HCT116 (cell line): Measurements from ENCODE around the gene SLC24A3. TPM values are rescaled to one million over a fixed set of nuclear protein-coding genes. Genes with fewer than 3 reads are reported as not detected.

Source experiments
- ATAC-seq: fragments of 200-7000 bp; cut with Tn5 transposase; 2 replicates; pipeline ENCODE4 v1.9.1; 2020; ENCODE audit warnings: mild to moderate bottlenecking, moderate library complexity
- BruUV-seq: library from RNA; stranded (reverse); fragments of 400-500 nt; replicated peaks from 2 replicates; lab custom pipeline; 2021; lab: Mats Ljungman, UMichigan
- CTCF ChIA-PET: fragments of 300-600 bp; sonication (Branson Sonifier 250); formaldehyde crosslinking; loops from one replicate; lab custom pipeline; 2021; ENCODE audit warnings: antibody characterized with exemption; lab: Charles Lee
- POLR2A ChIA-PET: fragments of 300-600, 350-600 bp; sonication (Branson Sonifier 250); formaldehyde crosslinking; loops from one replicate; lab custom pipeline; 2021; ENCODE audit warnings: antibody characterized with exemption; lab: Charles Lee
- RAD21 ChIA-PET, 2 experiments: fragments of 300-600 bp; sonication (Branson Sonifier 250); formaldehyde crosslinking; loops; one replicate each; lab custom pipeline; 2023; ENCODE audit warnings: low total read pairs in 2 of 2; ENCODE audit not compliant: uncharacterized antibody in 2 of 2, unreplicated experiment in 2 of 2, low non-redundant PET in 1 of 2; lab: Charles Lee
- DNase-seq: peaks from one replicate; pipeline ENCODE4 v3.0.0-alpha.2; 2010; ENCODE audit warnings: low read depth, low spot score
- H2AFZ ChIP-seq: fragments of 200-600 bp; shearing (Covaris generic), sonication (generic); 2 replicates; pipeline ENCODE4 v1.6.1; 2017; ENCODE audit warnings: low read depth, mixed run types, mixed read lengths, antibody characterized with exemption, low read length; ENCODE audit not compliant: poor library complexity, severe bottlenecking
- H3K27ac ChIP-seq: 2 replicates; pipeline ENCODE4 v1.5.1; 2012; ENCODE audit warnings: low read depth, low read length
- H3K27me3 ChIP-seq: fragments of 200-600 bp; sonication (generic); 2 replicates; pipeline ENCODE4 v1.6.1; 2016; ENCODE audit warnings: mixed run types, low read length, mixed read lengths; ENCODE audit not compliant: insufficient read depth
- H3K36me3 ChIP-seq, 2 experiments: fragments of 200-500 bp in 1 of 2; fragments of 200-600 bp in 1 of 2; sonication (Bioruptor generic) in 1 of 2; sonication (generic) in 1 of 2; 2 replicates each; pipeline versions ENCODE4 v1.5.1 to v1.6.1; 2014 to 2016; ENCODE audit warnings: low read length in 2 of 2, inconsistent platforms in 1 of 2, mixed read lengths in 1 of 2, mixed run types in 1 of 2; ENCODE audit not compliant: insufficient read depth in 2 of 2, control insufficient read depth in 1 of 2
- H3K4me1 ChIP-seq, 2 experiments: fragments of 200-600 bp in 1 of 2; sonication (generic) in 1 of 2; 2 replicates each; pipeline versions ENCODE4 v1.5.1 to v1.6.1; 2012 to 2017; ENCODE audit warnings: low read length in 2 of 2, inconsistent platforms in 1 of 2, mild to moderate bottlenecking in 1 of 2, mixed read lengths in 1 of 2, mixed run types in 1 of 2, moderate library complexity in 1 of 2; ENCODE audit not compliant: insufficient read depth in 2 of 2, control insufficient read depth in 1 of 2
- H3K4me2 ChIP-seq: fragments of 200-600 bp; sonication (generic); 2 replicates; pipeline ENCODE4 v1.6.1; 2017; ENCODE audit warnings: mixed run types, low read length, mixed read lengths
- H3K4me3 ChIP-seq, 2 experiments: fragments of 200-600 bp in 1 of 2; sonication (generic) in 1 of 2; replicated peaks in 1 of 2; 2 replicates each; pipeline ENCODE4 v1.5.1; 2011 to 2016; ENCODE audit warnings: low read length in 2 of 2, control low read depth in 1 of 2, low read depth in 1 of 2, mild to moderate bottlenecking in 1 of 2, mixed read lengths in 1 of 2, mixed run types in 1 of 2
- H3K79me2 ChIP-seq: fragments of 200-600 bp; sonication (generic); 2 replicates; pipeline ENCODE4 v1.6.1; 2017; ENCODE audit warnings: mild to moderate bottlenecking, mixed run types, low read length, moderate library complexity, mixed read lengths; ENCODE audit not compliant: insufficient read depth
- H3K9ac ChIP-seq: fragments of 200-600 bp; sonication (generic); 2 replicates; pipeline ENCODE4 v1.6.1; 2016; ENCODE audit warnings: low read length, mixed read lengths
- H3K9me2 ChIP-seq: fragments of 200-600 bp; sonication (generic), shearing (Covaris generic); 2 replicates; pipeline ENCODE4 v1.6.1; 2017; ENCODE audit warnings: mixed run types, mild to moderate bottlenecking, moderate library complexity; ENCODE audit not compliant: insufficient read depth
- H3K9me3 ChIP-seq, 2 experiments: fragments of 200-500 bp in 1 of 2; fragments of 200-600 bp in 1 of 2; sonication (Bioruptor generic) in 1 of 2; sonication (generic) in 1 of 2; 2 replicates each; pipeline ENCODE4 v1.6.1; 2014 to 2017; ENCODE audit warnings: low read length in 2 of 2, mixed read lengths in 2 of 2, inconsistent platforms in 1 of 2, low read depth in 1 of 2, mild to moderate bottlenecking in 1 of 2, mixed run types in 1 of 2, moderate library complexity in 1 of 2; ENCODE audit not compliant: control insufficient read depth in 1 of 2, insufficient read depth in 1 of 2
- H4K20me1 ChIP-seq: fragments of 200-600 bp; sonication (generic), shearing (Covaris generic); 2 replicates; pipeline ENCODE4 v1.6.1; 2017; ENCODE audit warnings: mixed run types, mild to moderate bottlenecking, moderate library complexity; ENCODE audit not compliant: insufficient read depth
- ATF3 ChIP-seq: IDR thresholded peaks from 2 replicates; pipeline ENCODE4 v1.6.1; 2012
- CBX3 ChIP-seq: IDR thresholded peaks from 2 replicates; pipeline ENCODE4 v1.6.1; 2012; ENCODE audit warnings: low read depth
- CEBPB ChIP-seq: IDR thresholded peaks from 2 replicates; pipeline ENCODE4 v1.6.1; 2012; ENCODE audit warnings: low read depth
- CTCF ChIP-seq, 3 experiments: fragments of 200-600 bp in 1 of 3; sonication (generic) in 1 of 3; IDR thresholded peaks in 2 of 3; conservative IDR thresholded peaks in 1 of 3; 2 replicates each; pipeline ENCODE4 v1.5.1; 2012 to 2017; ENCODE audit warnings: low read depth in 2 of 3, low read length in 2 of 3, antibody characterized with exemption in 1 of 3, borderline replicate concordance in 1 of 3, control low read depth in 1 of 3, mild to moderate bottlenecking in 1 of 3, mixed read lengths in 1 of 3, mixed run types in 1 of 3, moderate library complexity in 1 of 3; ENCODE audit not compliant: insufficient read depth in 1 of 3
- ELF1 ChIP-seq: IDR thresholded peaks from 2 replicates; pipeline ENCODE4 v1.6.1; 2012; ENCODE audit warnings: low read depth, borderline replicate concordance
- EZH2phosphoT487 ChIP-seq: fragments of 200-600 bp; IDR thresholded peaks from 2 replicates; pipeline ENCODE4 v1.6.1; 2018; ENCODE audit warnings: antibody characterized with exemption, borderline replicate concordance
- FOSL1 ChIP-seq: IDR thresholded peaks from 2 replicates; pipeline ENCODE4 v1.6.1; 2012; ENCODE audit warnings: low read depth
- POLR2AphosphoS5 ChIP-seq: IDR thresholded peaks from 2 replicates; pipeline ENCODE4 v1.6.1; 2011; ENCODE audit warnings: mild to moderate bottlenecking, low read depth, low read length, moderate library complexity
- SIN3A ChIP-seq: IDR thresholded peaks from 2 replicates; pipeline ENCODE4 v1.6.1; 2012; ENCODE audit warnings: low read depth
- SP1 ChIP-seq: IDR thresholded peaks from 2 replicates; pipeline ENCODE4 v1.6.1; 2012; ENCODE audit warnings: low read depth
- TCF7L2 ChIP-seq: IDR thresholded peaks from 2 replicates; pipeline ENCODE4 v1.7.0; 2011; ENCODE audit warnings: borderline replicate concordance, inconsistent platforms; ENCODE audit not compliant: insufficient read depth, insufficient read length; ENCODE audit errors: extremely low read depth
- YY1 ChIP-seq: IDR thresholded peaks from 2 replicates; pipeline ENCODE4 v1.6.1; 2011; ENCODE audit warnings: low read length, low read depth, moderate library complexity, mild to moderate bottlenecking; ENCODE audit not compliant: insufficient replicate concordance; ENCODE audit errors: extremely low read depth
- ZFX ChIP-seq: fragments of 450-650 bp; IDR thresholded peaks from 2 replicates; pipeline ENCODE4 v1.6.1; 2017
- intact Hi-C: fragments of 100-400 bp; cut with micrococcal nuclease; formaldehyde crosslinking; loops from 2 replicates; pipeline ENCODE4 v1.10.0; 2022
- total RNA-seq: library from RNA; stranded (reverse); gene quantifications from one replicate; pipeline ENCODE4 v1.2.1, GENCODE V29; 2021; ENCODE audit not compliant: unreplicated experiment
- TF ChIP-seq, protein P1 (sequence below): IDR thresholded peaks from 2 replicates; pipeline ENCODE4 v1.6.1; 2012; ENCODE audit warnings: low read depth
- TF ChIP-seq, protein P2 (sequence below): IDR thresholded peaks from 2 replicates; pipeline ENCODE4 v1.6.1; 2011; ENCODE audit warnings: mild to moderate bottlenecking, low read length, moderate library complexity; ENCODE audit not compliant: insufficient replicate concordance; ENCODE audit errors: extremely low read depth

The SLC24A3 gene
- total RNA-seq, 1 experiment from 2014 or later = not detected

DNA sequence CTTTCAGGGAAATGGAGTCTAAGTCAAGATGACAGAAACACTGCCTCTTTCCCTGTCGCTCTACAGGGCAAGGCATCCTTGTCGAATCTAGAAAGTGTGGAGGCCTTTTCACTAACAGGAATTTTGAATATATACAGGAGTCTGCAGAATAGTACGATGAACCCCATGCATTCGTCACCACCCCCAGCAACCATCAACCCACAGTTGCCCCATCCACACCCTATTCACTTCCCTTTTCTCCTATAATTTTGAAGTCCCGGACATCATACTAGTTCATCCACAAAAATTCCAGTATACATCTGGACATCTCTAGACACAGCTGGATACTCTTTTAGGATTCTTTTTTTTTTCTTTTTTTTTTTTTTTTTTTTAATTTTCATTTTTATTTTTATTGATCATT lies 464.9 kb downstream of the SLC24A3 start:
- Histone ChIP-seq H3K79me2 (no peaks in the 10 kb centered on the region), H4K20me1 (no peaks in the 10 kb centered on the region), H3K36me3 (no peaks in the 10 kb centered on the region), H3K9me3 (no peaks in the 10 kb centered on the region), H3K27ac (no peak overlapping the region), H3K4me3 (no peak overlapping the region), H3K9me2 (no peaks in the 10 kb centered on the region), H3K9ac (no peak overlapping the region), H2AFZ (no peak overlapping the region), H3K27me3 (peaks cover 13% of the 10 kb centered on the region; the same call in 1 of the 2 replicates), H3K4me2 (no peak overlapping the region), H3K4me1 (no peaks in the 10 kb centered on the region)
- intact Hi-C loops = no loop called here
- no TSS peak for BruUV-seq
- ChIA-PET CTCF (no interaction called here), POLR2A (no interaction called here), RAD21 (no interaction called here)
- DNase-seq = no peak
- TF ChIP-seq FOSL1 (no peak), YY1 (no peak), ATF3 (no peak), SP1 (no peak), CEBPB (no peak), EZH2phosphoT487 (no peak), TCF7L2 (no peak), ELF1 (no peak), ZFX (no peak), CTCF (IDR thresholded peaks at IDR 0.05 in 2 of 3, conservative IDR thresholded peaks at IDR 0.05 in 1 of 3; ENCODE audit: borderline replicate concordance in 1 of 3, insufficient read depth in 1 of 3, low read depth in 2 of 3, low read length in 2 of 3) (no peak), POLR2AphosphoS5 (no peak), CBX3 (no peak), SIN3A (no peak)
- TF ChIP-seq, protein P1, sequence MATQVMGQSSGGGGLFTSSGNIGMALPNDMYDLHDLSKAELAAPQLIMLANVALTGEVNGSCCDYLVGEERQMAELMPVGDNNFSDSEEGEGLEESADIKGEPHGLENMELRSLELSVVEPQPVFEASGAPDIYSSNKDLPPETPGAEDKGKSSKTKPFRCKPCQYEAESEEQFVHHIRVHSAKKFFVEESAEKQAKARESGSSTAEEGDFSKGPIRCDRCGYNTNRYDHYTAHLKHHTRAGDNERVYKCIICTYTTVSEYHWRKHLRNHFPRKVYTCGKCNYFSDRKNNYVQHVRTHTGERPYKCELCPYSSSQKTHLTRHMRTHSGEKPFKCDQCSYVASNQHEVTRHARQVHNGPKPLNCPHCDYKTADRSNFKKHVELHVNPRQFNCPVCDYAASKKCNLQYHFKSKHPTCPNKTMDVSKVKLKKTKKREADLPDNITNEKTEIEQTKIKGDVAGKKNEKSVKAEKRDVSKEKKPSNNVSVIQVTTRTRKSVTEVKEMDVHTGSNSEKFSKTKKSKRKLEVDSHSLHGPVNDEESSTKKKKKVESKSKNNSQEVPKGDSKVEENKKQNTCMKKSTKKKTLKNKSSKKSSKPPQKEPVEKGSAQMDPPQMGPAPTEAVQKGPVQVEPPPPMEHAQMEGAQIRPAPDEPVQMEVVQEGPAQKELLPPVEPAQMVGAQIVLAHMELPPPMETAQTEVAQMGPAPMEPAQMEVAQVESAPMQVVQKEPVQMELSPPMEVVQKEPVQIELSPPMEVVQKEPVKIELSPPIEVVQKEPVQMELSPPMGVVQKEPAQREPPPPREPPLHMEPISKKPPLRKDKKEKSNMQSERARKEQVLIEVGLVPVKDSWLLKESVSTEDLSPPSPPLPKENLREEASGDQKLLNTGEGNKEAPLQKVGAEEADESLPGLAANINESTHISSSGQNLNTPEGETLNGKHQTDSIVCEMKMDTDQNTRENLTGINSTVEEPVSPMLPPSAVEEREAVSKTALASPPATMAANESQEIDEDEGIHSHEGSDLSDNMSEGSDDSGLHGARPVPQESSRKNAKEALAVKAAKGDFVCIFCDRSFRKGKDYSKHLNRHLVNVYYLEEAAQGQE = no peak
- TF ChIP-seq, protein P2, sequence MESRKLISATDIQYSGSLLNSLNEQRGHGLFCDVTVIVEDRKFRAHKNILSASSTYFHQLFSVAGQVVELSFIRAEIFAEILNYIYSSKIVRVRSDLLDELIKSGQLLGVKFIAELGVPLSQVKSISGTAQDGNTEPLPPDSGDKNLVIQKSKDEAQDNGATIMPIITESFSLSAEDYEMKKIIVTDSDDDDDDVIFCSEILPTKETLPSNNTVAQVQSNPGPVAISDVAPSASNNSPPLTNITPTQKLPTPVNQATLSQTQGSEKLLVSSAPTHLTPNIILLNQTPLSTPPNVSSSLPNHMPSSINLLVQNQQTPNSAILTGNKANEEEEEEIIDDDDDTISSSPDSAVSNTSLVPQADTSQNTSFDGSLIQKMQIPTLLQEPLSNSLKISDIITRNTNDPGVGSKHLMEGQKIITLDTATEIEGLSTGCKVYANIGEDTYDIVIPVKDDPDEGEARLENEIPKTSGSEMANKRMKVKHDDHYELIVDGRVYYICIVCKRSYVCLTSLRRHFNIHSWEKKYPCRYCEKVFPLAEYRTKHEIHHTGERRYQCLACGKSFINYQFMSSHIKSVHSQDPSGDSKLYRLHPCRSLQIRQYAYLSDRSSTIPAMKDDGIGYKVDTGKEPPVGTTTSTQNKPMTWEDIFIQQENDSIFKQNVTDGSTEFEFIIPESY = no peak
- ATAC-seq = no peak
